Measurements from ENCODE around the gene COG6. TPM values are rescaled to one million over a fixed set of nuclear protein-coding genes. Genes with fewer than 3 reads are reported as not detected.

The COG6 gene
- total RNA-seq, 1 donor from 2014 or later = 33.4 TPM

DNA sequence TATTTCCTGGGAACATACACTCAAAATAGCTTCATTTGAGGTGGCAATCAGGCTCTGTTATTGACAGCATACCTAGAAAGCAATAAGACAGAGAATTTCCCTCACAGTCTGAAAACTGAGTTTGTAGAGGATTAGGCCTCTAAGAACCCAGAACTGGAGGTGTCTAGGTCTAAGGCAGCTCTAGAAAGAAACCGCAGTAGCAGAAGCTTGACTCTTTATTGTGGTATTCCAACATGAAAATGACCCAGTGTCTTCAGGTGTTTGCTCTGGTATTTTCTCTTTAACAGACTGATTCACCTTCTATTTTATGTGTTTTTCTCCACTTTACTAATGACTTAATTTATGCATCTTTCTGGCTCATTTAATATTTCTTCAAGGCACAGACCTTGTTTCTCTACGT lies 8.5 kb downstream of the COG6 start:
- Histone ChIP-seq H3K4me1 (peaks cover under 1% of the 10 kb centered on the region), H3K9me3 (replicated peaks) (no peaks in the 10 kb centered on the region), H3K36me3 (peaks cover 43% of the 10 kb centered on the region), H3K4me3 (no peak overlapping the region), H3K27ac (replicated peaks) (no peak overlapping the region), H3K27me3 (ENCODE audit: low read depth) (no peaks in the 10 kb centered on the region)
- TF ChIP-seq, protein P1, sequence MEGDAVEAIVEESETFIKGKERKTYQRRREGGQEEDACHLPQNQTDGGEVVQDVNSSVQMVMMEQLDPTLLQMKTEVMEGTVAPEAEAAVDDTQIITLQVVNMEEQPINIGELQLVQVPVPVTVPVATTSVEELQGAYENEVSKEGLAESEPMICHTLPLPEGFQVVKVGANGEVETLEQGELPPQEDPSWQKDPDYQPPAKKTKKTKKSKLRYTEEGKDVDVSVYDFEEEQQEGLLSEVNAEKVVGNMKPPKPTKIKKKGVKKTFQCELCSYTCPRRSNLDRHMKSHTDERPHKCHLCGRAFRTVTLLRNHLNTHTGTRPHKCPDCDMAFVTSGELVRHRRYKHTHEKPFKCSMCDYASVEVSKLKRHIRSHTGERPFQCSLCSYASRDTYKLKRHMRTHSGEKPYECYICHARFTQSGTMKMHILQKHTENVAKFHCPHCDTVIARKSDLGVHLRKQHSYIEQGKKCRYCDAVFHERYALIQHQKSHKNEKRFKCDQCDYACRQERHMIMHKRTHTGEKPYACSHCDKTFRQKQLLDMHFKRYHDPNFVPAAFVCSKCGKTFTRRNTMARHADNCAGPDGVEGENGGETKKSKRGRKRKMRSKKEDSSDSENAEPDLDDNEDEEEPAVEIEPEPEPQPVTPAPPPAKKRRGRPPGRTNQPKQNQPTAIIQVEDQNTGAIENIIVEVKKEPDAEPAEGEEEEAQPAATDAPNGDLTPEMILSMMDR (IDR thresholded peaks at IDR 0.05; ENCODE audit: borderline replicate concordance) = no peak
- DNase-seq = no peak
- intact Hi-C loops (cut with micrococcal nuclease) = no loop called here

DNA sequence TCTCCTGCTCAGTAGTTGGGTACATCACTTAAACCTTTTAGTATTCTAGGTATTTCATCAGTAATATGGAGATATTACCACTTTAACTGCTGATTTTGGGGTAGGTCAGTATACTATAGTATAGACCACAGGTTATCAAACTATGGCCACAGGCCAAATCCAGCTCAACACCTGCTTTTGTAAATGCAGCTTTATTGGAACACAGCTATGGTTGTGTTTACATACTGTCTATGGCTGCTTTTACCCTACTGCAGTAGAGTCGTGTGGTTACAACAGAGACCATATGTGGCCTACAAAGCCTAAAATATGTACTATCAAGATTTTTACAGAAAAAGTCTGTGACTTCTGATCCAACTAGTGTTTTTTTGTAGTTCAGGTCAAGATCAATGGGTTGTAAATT lies 10.3 kb downstream of the COG6 start:
- DNase-seq = no peak
- no peak overlapping the region for H3K27ac ChIP-seq (replicated peaks)
- H3K9me3 ChIP-seq (replicated peaks) = no peaks in the 10 kb centered on the region
- H3K27me3 ChIP-seq (ENCODE audit: low read depth) = no peaks in the 10 kb centered on the region
- peaks cover 19% of the 10 kb centered on the region for H3K4me1 ChIP-seq
- peaks cover 31% of the 10 kb centered on the region for H3K36me3 ChIP-seq
- no peak overlapping the region for H3K4me3 ChIP-seq
- intact Hi-C loops (cut with micrococcal nuclease) = no loop called here
- TF ChIP-seq, protein P1 (IDR thresholded peaks at IDR 0.05; ENCODE audit: borderline replicate concordance) = no peak

DNA sequence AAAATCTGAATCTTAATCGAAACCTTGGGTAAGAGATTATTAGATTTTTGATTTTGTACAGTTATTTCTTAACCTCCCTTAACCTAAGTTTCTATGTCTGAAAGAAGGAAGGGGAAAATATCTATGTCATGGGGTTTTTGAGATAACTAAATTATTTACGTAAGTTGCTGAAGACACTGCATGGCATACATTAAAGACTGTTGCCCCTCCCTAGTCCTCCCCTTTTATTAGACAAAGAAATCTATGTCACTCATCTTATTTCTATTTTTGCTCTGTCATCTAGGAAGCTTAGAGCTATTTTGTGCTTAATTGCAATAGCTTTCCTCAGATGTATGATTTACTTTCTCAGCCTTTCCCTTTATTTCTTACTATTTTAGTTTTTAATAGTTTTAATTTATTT lies 15.0 kb downstream of the COG6 start:
- no peak overlapping the region for H3K4me3 ChIP-seq
- peaks cover 6% of the 10 kb centered on the region for H3K9me3 ChIP-seq (replicated peaks)
- peaks cover 17% of the 10 kb centered on the region for H3K36me3 ChIP-seq
- TF ChIP-seq, protein P1 (IDR thresholded peaks at IDR 0.05; ENCODE audit: borderline replicate concordance) = no peak
- H3K27me3 ChIP-seq (ENCODE audit: low read depth) = no peaks in the 10 kb centered on the region
- H3K27ac ChIP-seq (replicated peaks) = no peak overlapping the region
- H3K4me1 ChIP-seq = peaks cover 23% of the 10 kb centered on the region
- intact Hi-C loops (cut with micrococcal nuclease) = no loop called here
- no peak for DNase-seq

DNA sequence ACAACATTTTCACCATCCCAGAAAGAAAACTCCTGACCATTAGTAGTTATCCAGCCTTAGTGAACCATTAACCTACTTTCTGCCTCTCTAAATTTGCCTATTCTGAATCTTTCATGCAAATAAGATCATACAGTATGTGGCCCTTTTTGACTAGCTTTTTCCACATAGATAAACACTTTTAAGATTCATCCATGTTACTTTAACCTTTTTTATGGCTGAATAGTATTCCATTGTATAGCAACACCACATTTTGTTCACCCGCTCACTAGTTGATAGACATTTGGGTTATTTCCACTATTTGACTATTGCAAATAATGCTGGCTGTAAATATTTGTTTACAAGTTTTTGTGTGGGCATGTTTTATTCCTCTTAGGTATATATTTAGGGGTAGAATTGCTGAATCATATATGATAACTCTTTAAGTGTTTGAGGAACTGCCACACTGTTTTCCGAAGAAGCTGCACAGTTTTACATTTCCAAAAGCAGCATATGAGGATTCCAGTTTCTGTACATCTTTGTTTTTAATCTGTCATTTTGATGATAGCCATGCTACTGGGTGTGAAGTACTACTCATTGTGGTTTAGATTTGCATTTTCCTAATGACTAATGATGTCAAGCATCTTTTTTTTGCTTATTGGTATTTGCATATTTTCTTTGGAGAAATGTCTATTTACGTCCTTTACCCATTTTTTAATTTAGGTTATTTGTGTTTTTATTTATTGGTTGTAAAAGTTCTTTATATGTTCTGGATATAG lies 17.1 kb downstream of the COG6 start:
- Histone ChIP-seq H3K4me1 (peaks cover 23% of the 10 kb centered on the region), H3K9me3 (replicated peaks) (peaks cover 6% of the 10 kb centered on the region), H3K36me3 (peaks cover 10% of the 10 kb centered on the region), H3K27ac (replicated peaks) (no peak overlapping the region), H3K27me3 (ENCODE audit: low read depth) (no peaks in the 10 kb centered on the region), H3K4me3 (no peak overlapping the region)
- intact Hi-C loops (cut with micrococcal nuclease) = no loop called here
- TF ChIP-seq, protein P1 (IDR thresholded peaks at IDR 0.05; ENCODE audit: borderline replicate concordance) = no peak
- DNase-seq = no peak

DNA sequence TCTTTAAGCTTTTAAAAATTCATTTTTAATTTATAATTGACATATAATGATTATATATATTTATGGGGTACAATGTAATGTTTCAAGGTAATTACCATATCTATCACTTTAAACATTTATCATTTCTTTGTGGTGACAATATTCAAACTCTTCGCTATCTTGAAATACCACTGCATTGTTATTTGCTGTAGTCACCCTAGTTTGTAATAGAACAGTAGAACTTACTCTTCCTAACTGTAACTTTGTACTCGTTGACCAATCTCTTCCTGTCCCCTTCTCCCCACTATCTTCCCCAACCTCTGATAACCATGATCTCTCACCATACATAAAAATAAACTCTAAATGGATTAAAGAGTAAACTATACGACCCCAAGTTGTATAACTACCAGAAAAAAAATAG lies 20.4 kb downstream of the COG6 start:
- H3K27me3 ChIP-seq (ENCODE audit: low read depth) = no peaks in the 10 kb centered on the region
- TF ChIP-seq, protein P1 (IDR thresholded peaks at IDR 0.05; ENCODE audit: borderline replicate concordance) = no peak
- no peak overlapping the region for H3K4me3 ChIP-seq
- intact Hi-C loops (cut with micrococcal nuclease) = loop anchor here (5.0 kb wide), 1 partner anchor 624 kb away; no protein-coding TSS in a partner anchor
- no peak overlapping the region for H3K27ac ChIP-seq (replicated peaks)
- peaks cover 38% of the 10 kb centered on the region for H3K36me3 ChIP-seq
- H3K4me1 ChIP-seq = peaks cover 3% of the 10 kb centered on the region
- no peak for DNase-seq
- peaks cover 10% of the 10 kb centered on the region for H3K9me3 ChIP-seq (replicated peaks)

Data from left ventricle myocardium inferior (tissue), 1 donor.